Measurements from ENCODE around the gene HCRTR1. TPM values are rescaled to one million over a fixed set of nuclear protein-coding genes. Genes with fewer than 3 reads are reported as not detected.
A peak's percentile ranks its signal among the peaks of the same experiment; 100 is the strongest.
"Not testable (repeated sequence)": the region's sequence is repeated elsewhere in the genome, so short reads cannot be mapped to it uniquely, and the experiment has no call there.

HCRTR1 gene
- polyA plus RNA-seq, 4 donors = 0.09 to 0.19 (median 0.17) TPM

- no peak for DNase-seq (ENCODE audit: low read depth in 4 of 4, low spot score in 3 of 4)
These were observed 36.4 kb upstream of the HCRTR1 start for GRCh38 chr1:31580891-31581603.

- DNase-seq (ENCODE audit: low read depth in 4 of 4, low spot score in 3 of 4) = no peak
These were observed 35.4 kb upstream of the HCRTR1 start for GRCh38 chr1:31581821-31582810.

GRCh38 chr1:31583082-31583994 lies 34.2 kb upstream of the HCRTR1 start:
- DNase-seq (ENCODE audit: low read depth in 4 of 4, low spot score in 3 of 4) = no peak

GRCh38 chr1:31583995-31584868 lies 33.3 kb upstream of the HCRTR1 start:
- peak in 3 of 4 donors; percentile 73 to 80 (median 75) for DNase-seq (ENCODE audit: low read depth in 4 of 4, low spot score in 3 of 4)

GRCh38 chr1:31584869-31585735 lies 32.4 kb upstream of the HCRTR1 start:
- no peak for DNase-seq (ENCODE audit: low read depth in 4 of 4, low spot score in 3 of 4)

- no peak for DNase-seq (ENCODE audit: low read depth in 4 of 4, low spot score in 3 of 4)
These were observed 31.6 kb upstream of the HCRTR1 start for GRCh38 chr1:31585736-31586365.

GRCh38 chr1:31586376-31587327 lies 30.8 kb upstream of the HCRTR1 start:
- no peak for DNase-seq (ENCODE audit: low read depth in 4 of 4, low spot score in 3 of 4)

- not testable (repeated sequence) for DNase-seq (ENCODE audit: low read depth in 4 of 4, low spot score in 3 of 4)
These were observed 30.2 kb upstream of the HCRTR1 start for GRCh38 chr1:31587328-31587699.

- no peak for DNase-seq (ENCODE audit: low read depth in 4 of 4, low spot score in 3 of 4)
These were observed 29.6 kb upstream of the HCRTR1 start for GRCh38 chr1:31587720-31588423.

- no peak for DNase-seq (ENCODE audit: low read depth in 4 of 4, low spot score in 3 of 4)
These were observed 28.6 kb upstream of the HCRTR1 start for GRCh38 chr1:31588751-31589515.

- DNase-seq (ENCODE audit: low read depth in 4 of 4, low spot score in 3 of 4) = no peak
These were observed 25.9 kb upstream of the HCRTR1 start for GRCh38 chr1:31591425-31592093.

- DNase-seq (ENCODE audit: low read depth in 4 of 4, low spot score in 3 of 4) = no peak
These were observed 25.4 kb upstream of the HCRTR1 start for GRCh38 chr1:31592132-31592531.

GRCh38 chr1:31593136-31593665 lies 24.3 kb upstream of the HCRTR1 start:
- no peak for DNase-seq (ENCODE audit: low read depth in 4 of 4, low spot score in 3 of 4)

GRCh38 chr1:31593770-31594632 lies 23.5 kb upstream of the HCRTR1 start:
- DNase-seq (ENCODE audit: low read depth in 4 of 4, low spot score in 3 of 4) = no peak
